Stimulated activated CD4-positive, alpha-beta T cell treated with anti-CD3 and anti-CD28 coated beads, TNF-alpha, amount 100 ng/mL, for 24 hours (primary cell): ENCODE measurements around the gene SCARB1.

Experiments
- DNase-seq, 3 experiments: peaks; one replicate each; pipeline ENCODE4 v3.0.0-alpha.2; 2020; ENCODE audit warnings: low read depth in 3 of 3

Gene SCARB1

DNA sequence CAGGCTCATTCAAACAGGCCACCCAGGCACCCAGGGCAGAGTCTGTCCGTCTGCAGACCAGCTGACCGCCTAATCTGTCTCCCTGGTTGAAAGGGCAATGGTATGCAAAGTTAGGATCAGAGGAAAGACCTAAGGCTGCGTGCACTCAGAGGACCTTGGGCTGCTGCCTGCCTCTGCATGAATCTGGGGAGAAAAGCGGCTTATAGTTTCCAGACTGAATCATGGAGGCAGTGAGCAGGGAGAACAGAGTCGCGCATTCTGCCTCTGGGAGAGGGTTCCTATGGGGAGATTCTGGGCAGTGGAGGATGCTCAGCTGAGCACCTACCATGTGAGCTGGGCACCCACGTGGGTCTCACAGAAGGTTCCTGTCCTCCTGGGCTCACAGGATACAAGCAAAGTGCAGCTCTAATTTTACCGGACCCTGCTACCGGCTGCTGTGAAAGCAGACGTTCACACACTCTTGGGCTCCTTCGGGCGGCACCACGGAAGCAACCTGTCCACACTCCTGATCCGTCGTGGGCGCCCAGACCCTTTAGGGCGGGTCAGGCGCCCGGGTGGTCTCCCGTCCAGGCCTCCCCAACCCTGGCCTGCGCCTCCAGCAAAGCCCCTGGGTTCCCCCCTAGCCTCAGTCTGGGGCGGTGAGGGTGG is 772 bp downstream of the SCARB1 start:
- DNase-seq, result no peak

DNA sequence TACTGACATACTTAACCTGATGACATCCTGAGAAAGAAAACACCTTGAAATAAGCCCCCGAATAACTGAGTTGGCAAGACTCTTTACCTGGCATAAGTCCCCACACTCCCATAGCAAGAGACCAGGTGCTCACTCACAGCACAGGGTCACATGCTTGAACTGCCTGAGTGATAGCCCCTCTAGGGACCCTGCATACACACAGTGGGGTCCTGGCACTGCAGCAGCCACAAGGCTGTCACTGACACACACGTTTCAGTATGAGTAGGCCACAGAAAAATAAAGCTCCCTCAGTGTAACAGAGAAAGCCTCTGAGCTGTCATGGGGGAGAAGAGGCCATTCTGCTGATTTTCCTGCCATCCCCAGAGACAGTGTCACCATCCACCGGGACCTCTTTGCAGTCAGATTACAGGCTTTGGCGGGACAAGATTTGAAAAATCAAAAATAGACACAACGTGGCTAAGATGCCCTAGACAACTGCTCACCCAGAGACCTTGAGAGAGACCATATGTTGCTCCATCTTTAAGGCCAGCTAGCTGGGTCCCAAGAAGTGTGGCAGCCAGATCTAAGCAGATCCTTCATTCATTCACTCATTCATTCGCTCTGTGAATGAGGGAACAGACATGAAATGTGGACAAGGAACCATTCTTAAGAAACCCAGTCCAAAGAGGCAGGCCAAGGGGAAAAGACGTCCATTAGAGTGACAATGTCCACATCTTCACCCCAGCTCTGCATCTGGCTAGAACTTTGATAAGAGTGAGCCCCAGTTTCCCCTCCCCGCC is 1.6 kb downstream of the SCARB1 start:
- DNase-seq, result no peak

DNA sequence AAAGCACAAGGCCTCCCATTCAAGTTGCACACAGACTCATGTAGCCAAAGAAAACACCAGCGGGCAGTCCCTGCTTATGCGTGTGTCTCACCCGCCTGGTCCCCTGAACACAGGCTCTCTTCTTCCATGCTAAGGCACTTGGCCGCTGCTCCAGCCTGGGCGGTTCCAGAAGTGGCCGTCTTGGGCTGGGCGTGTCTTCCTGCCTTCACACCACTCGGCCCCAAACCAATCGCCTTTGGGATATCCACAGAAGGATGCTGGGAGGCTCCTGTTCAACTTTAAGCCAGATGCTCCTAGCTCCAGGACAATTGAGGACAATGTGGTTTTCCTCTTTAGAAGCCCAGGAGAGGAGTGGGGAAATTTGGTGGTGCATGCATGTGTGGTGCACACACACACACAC is 2.2 kb downstream of the SCARB1 start:
- no peak for DNase-seq

DNA sequence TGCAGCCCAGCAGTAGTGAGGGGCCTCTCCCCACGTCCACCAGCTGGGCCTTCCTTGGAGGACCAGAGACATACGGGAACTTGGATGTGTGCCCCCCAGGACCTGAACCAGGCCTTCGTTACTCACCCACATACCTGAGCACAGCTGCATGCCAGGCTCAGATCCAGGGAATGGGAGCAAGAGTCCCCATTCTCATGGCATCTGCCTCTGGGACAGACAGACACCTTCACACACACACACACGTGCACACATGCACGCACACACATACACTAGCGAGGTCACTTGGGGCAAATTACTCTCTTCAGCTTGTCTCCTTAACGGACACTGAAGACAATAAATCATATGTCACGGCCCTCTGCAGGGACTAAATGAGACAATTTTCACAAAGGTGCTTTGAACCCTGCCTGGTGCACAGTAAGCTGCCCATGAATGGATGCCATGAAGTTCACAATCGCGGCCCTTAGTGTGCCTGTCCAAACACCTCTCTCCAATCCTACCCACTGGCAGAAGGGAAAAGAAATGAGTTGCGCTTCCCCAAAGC is 5.7 kb downstream of the SCARB1 start:
- DNase-seq, result no peak

DNA sequence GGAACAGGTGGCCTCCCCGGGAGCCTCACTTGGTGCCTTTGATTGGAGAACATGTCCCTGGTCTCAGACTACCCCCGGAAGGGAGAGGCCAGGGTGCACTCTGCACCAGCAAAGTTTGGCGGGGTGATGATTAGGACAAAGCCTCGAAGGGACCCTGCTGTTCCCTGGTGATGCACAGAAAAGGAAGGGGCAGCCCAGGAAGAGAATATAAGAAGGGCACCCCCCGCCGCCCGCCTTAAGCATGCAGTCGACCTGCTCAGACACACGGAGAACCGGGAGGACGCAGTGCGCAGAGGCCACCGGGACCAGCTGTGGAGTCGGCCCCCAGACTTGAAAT is 6.9 kb downstream of the SCARB1 start:
- no peak for DNase-seq

DNA sequence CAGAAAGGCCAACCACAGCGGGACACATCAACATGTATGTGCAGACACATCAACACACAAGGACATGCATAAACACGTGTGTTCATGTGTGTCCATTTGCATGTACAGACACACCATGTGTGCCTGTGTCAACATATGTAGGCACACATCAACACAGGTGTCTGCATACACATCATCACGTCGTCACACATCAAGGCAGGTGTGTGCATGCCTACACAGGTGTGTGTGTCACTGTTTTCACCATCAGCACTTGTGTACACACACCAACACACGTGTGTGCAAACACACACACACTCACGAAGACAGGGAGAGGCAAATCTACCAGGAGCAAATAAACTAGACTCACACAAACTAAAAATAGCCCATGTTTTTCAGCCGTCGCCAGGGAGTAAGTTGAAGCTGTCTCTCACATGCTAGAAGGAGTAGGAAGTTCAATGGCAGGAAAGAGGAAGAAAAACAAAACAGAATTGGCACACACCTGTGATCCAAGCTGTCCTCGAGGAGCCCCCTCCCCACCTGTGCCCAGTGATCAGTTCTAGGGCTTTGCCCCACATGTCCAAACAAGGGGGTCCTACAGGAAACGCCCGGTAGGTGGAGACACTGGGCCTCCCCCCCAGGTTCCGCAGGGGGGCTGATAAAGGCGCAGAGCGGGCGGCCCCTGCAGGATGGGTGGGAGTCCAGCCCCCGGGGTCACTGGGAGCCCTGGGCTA is 7.4 kb downstream of the SCARB1 start:
- DNase-seq, result no peak

DNA sequence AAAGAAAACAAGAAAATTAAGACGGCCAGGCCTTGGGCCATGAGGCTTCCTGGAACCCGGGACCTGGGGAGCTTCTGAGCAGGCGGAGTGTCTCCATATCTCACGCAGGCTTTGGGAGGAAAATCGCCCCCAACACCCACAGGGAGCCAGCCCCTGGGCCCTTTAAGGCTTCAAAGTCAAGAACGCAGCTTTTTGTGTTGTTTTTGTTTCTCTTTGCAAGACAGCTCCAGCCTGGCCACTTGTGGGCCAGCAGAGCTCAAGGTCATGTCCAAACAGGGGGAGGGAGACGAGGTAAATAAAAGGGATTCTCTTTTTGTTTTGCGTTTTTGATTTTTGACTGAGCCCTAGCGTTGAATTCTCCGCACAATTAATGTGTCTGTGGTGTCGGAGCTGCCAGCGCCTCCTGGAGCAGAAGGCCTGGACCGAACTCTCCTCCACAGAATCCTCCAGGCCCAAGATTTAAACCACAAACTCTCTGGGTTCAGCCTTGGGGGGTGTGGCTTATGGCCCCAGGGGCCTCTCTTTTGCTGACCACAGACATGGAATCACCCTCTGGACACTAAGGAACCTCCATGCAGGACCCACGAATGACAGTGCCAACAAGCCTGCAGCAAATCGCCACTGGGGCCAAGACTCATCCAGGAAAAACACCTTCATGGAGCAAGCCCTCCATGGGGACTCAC is 8.2 kb downstream of the SCARB1 start:
- DNase-seq, result no peak

DNA sequence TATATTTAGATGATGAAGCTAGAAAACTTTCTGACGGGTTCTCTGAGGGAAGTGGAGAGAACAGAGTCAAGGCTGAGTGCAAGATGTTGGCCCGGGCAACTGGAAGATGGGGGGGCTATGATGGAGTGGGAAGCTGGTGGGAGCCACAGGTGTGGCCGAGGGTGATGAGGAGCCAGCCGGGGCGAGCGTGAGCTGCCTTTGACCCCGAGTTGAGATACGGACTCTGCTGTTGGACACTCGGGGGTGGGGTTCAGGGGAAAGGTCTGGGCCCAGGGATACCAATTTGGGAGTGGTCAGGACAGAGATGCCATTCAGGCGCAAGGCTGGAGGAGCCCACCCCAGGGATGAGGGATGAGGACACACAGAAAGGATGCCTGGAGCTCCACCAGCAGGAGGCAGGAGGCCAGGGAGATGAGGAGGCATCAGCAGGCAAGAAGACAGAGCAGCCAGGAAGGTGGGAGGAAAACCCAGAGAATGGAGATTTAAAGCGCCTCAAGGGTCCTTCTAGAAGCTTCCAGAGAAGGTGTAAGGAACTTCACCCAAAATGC is 9.0 kb downstream of the SCARB1 start:
- DNase-seq, result no peak

DNA sequence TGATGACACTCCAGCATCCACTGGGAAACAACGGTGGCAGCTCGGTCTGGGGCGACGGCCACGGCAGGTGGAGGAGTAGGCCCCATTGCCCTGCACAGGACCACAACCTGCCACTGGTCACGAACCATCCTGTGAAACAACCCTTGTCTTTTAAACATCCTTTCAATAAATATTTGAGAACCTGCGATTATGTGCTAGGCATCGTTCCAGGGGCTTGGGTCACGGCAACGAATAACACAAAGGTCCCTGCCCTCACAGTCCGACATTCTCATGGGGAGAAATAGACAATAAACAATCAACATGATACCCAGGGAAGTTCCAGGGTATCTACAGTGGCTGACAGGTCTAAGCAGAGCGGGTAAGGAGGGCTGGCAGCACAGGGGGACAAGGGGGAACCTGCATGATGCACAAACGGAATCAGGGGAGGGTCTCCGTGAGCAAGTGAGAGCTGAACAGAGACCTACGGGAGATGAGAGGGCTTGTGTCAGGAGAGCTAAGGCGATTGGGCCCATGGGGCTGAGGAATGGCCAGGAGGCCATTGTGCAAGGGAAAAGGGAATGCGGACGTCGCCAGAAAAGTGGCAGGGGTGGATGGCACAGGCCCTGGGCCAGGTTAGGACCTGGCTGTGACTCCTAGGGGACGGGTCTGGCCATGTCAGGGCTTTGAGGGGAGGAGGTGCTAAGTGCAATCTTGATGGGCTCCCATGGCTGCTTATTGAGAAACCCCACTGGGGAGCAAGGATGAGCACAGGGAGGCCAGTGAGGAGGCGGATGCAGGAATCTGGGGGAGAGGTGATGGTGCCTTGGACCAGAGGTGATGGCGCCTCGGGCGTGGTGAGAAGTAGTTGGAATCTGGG is 9.7 kb downstream of the SCARB1 start:
- DNase-seq, result no peak

DNA sequence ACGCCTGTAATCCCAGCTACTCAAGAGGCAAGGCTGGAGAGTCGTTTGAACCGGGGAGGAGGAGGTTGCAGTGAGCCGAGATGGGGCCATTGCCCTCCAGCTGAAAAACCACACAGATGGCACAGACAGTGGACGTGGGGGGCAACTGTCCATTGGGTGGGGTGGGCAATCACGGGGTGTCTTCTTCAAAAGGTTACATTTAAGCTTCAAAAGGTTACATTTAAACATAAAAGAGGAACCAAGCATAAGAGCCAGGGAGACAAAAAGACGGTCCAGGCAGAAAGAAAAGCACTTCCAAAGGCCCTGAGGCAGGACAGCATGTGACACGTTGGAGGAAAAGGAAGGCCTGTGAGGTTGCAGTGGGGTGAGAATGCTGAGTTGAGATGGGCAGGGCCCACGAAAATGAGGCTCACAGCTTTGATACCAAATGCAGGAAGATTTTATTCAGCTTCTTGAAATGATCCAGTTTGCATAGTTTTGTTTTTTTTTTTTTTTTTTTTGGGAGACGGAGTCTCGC is 10.7 kb downstream of the SCARB1 start:
- DNase-seq, result no peak

DNA sequence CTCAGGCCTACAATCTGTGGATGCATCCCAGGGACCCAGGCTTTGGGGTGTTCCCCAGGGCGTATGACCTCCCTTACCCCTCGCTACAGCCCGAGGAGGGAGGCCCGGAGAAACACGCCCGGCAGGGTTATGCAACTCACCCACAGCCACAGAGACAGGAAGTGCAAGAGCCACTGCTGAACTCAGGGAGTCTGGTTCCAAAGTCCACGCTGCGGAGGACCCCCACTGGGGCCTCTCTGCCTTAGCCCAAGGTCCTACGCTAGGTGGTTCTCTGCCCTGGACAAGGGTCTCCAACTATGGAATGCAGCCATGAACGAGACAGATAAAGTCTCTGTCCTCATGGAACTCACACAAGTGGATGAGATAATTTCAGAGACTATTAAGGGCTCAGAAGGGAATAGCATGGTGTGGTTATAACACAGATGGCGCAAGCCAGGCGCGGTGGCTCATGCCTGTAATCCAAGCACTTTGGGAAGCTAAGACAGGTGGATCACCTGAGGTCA is 11.3 kb downstream of the SCARB1 start:
- DNase-seq, result no peak

DNA sequence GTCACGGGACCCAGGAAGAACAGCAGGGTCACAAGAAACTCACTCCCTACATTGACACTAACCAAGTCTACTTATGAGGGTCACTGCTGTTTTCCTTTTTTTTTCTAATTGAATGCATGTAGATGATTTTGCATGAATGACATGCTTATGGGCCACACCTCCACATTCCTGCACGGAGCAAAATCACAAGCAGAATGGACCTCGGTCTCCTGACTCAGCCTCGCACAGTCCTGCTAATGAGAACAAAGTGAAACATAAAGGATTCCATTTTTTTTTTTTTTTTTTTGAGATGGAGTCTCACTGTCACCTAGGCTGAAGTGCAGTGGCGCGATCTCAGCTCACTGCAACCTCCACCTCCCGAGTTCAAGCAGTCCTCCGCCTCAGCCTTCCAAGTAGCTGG is 12.3 kb downstream of the SCARB1 start:
- no peak for DNase-seq

DNA sequence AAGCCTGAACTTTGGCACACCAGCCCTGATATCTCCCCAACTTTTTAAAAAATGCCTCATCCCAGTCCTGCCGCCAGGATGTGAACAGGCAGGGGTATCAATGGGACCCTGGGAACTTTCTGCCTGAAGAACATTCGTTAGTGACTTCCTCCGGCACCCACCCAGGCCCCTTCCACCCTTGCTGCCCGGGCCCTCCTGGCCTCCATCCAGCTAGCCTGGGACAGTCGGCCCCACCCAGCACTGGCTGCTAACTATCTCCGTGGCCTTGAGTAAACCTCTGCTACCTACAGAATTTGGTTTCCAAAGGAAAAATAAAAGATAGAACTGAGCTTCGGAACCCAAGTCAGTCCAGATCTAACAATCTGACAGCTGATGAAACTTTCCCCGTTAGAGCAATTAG is 14.3 kb downstream of the SCARB1 start:
- DNase-seq, result no peak

DNA sequence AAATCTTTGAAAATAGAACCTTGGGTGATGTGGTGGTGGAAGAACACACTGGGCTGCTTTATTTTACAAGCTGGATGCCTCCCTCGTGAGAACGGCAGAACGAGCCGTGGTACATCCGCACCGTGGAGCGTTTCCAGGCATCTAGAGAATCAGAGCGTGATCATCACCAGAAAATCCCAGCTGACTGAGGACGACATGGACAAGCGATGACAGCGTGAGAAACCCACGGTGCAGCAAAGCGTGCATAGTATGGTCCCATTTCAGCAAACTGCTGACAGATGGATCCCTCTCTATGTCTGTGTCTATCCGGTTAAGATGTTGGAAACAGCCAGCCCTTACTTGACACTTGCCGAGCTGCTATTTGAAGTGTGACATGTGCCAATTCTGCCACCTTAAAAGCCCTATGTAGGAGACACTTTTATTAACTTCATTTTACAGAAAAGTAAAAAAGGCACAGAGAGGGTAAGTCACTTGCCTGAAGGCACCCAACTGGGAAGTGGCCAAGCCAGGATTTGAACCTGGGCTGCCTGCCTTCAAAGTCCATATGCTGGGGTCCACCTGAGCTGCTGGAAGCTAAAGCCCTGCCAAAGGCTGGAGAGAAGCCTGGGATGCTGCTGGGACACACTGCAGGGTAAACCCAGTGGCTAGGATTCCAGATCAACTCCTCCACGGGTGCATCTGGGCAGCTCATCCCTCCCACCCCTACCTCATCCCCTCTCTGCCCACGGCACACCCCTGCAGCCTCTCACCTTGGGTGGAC is 14.9 kb downstream of the SCARB1 start:
- DNase-seq, result no peak

DNA sequence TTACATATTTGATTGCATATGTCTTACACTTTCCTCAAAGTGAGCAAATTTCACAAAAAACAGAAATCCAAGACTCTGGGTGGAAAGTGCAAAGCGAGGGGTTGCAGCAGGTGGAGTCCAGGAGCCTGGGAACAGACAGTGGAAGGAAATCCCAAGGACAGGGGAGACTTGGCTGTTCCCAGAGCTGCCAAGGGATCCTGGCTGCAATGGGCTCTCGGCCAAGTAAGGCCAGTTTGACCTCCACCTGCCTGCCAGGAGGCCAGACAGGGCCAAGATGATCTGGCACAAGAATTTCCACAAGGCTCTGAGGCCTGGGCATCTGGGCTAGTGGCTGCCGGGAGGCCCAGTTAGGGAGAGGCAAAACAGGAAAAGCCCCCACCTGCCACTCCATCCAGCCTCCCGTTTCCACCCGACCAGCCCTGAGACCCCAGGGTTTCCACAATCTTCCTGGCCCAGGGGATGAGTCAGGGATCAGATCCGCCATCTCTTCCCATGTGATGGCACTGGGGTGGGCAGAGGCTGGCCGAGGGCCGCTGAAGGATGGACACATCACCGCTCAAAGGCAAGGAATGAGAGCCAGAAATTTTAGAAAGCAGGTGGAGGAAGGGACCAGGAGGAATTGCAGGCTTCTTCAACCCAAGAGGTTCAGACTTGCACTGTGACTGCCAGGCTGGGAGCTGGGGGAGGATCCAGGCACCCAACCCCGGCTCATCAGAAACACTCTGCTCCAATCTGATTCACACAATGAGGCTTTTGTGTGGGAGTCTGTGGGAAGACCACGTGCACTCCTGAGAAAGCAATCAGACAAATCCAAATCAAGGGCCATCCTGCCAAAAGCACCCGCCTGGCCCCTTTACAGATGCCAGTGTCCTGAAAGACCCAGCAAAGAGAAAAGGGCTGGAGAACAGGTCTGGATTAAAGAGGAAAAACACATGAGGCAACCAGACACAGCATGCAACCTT is 16.3 kb downstream of the SCARB1 start:
- no peak for DNase-seq

DNA sequence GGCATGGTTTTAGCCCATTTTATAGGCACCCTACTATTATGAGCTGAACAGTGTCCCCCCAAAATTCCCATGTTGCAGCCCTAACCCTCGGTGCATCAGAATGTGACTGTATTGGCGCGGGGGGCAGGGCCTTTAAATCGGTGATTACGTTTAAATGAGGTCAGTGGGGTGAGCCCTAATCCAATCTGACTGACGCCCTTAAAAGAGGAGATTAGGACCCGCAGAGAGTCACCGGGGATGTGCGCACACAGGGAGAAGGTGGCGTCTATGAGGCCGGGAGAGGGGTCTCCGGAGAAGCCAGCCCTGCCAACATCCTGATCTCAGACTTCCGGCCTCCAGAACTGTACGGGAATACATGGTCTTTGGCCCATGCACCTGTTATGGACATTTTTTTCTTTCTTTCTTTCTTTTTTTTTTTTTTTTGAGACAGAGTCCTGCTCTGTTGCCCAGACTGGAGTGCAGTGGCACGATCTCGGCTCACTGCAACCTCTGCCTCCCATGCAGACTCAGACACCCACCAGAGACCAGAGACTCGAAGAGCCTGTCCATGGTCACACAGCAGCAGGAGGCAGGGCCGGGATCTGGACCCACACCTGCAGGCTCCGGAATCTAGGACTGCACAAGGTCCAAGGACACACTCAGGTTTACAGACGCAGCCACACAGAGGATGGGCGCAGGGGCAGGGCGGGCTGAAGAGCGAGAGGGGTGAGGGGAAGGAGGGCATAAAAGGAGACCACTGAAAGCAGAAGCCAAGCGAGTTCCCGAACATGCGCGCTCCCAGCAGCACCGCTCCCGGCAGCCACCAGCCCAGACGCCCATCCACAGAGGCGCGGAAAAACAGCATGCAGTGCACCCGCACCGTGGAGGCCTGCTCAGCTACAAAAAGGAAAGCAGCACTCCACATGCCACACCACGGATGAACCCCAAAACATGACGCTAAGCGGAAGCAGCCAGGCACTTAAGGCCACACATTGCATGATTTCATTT is 19.0 kb downstream of the SCARB1 start:
- no peak for DNase-seq

DNA sequence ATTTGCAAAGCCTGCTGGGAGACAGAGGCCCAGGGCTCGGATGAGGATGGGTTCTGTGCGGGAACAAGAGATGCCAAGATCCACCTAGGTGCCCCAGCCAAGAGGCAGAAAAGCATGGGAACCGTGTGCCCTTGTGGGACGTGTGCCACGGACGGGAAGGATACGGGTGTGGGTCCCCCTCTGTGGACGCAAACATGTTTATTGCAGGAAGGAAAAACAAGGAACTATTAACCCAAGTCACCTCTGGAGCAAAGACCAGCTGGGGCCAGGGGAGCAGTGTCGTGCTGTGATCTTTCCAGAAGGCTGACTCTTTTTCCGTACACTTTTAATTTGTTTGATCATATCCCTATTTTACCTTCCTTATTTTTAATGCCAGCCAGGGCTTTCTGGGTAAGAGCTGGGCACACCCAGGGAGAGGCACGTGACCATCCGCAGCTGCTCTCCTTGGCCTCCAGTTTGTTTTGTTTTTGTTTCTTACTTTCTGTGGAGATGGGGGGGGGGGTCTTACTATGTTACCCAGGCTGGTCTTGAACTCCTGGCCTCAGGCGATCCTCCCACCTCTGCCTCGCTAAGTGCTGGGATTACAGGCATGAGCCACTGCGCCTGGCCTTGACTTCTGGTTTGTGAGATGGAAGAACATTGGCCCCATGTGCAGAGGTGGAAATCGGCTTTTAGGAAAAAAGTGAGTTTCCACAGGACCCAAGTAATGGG is 20.7 kb downstream of the SCARB1 start:
- no peak for DNase-seq
